ENCODE data around the gene NPS. TPM values are rescaled to one million over a fixed set of nuclear protein-coding genes. Genes with fewer than 3 reads are reported as not detected.

NPS gene
- total RNA-seq, 1 experiment from 2014 or later, result not detected

DNA sequence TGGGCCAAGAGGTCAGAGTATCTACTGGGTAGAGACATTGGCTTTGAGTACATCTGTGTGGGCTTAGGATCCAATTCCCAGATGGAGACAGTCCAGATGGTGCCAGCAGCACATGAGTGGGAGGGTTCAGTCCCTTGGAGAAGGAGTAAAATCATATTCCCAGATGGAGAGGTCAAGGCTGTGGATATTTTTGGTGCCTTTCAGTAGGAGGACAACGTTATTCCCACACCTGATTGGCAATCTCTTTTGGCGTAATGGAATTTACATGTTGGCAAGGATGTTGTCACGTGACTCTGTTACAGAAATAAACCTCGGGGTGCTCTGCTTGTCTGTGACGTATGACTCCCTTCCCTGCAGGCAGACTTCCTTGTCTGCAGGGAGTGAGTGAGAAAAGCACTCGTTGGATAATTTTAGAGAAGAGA, 27.6 kb downstream of the NPS start:
- Mint-ChIP-seq H3K27me3 (ENCODE audit: low read depth) (no peaks in the 10 kb centered on the region; the same call in 1 of the 2 replicates), H3K9me3 (peaks cover 15% of the 10 kb centered on the region), H3K4me1 (no peaks in the 10 kb centered on the region), H3K27ac (no peak overlapping the region), H3K4me3 (no peak overlapping the region), H3K36me3 (no peaks in the 10 kb centered on the region; the same call in 1 of the 2 replicates)
- ATAC-seq, result no peak
- no peak for DNase-seq (ENCODE audit: low spot score)
- TF ChIP-seq NR2C2 (CRISPR knock-in tag; IDR thresholded peaks at IDR 0.05), result no peak
- TF ChIP-seq ELF4 (CRISPR knock-in tag; IDR thresholded peaks at IDR 0.05; ENCODE audit: low read depth), result no peak
- no peak for TF ChIP-seq FOXK1 (CRISPR knock-in tag; IDR thresholded peaks at IDR 0.05)
- no peak for TF ChIP-seq E2F1 (CRISPR knock-in tag; IDR thresholded peaks at IDR 0.05)
- TF ChIP-seq, protein P1, sequence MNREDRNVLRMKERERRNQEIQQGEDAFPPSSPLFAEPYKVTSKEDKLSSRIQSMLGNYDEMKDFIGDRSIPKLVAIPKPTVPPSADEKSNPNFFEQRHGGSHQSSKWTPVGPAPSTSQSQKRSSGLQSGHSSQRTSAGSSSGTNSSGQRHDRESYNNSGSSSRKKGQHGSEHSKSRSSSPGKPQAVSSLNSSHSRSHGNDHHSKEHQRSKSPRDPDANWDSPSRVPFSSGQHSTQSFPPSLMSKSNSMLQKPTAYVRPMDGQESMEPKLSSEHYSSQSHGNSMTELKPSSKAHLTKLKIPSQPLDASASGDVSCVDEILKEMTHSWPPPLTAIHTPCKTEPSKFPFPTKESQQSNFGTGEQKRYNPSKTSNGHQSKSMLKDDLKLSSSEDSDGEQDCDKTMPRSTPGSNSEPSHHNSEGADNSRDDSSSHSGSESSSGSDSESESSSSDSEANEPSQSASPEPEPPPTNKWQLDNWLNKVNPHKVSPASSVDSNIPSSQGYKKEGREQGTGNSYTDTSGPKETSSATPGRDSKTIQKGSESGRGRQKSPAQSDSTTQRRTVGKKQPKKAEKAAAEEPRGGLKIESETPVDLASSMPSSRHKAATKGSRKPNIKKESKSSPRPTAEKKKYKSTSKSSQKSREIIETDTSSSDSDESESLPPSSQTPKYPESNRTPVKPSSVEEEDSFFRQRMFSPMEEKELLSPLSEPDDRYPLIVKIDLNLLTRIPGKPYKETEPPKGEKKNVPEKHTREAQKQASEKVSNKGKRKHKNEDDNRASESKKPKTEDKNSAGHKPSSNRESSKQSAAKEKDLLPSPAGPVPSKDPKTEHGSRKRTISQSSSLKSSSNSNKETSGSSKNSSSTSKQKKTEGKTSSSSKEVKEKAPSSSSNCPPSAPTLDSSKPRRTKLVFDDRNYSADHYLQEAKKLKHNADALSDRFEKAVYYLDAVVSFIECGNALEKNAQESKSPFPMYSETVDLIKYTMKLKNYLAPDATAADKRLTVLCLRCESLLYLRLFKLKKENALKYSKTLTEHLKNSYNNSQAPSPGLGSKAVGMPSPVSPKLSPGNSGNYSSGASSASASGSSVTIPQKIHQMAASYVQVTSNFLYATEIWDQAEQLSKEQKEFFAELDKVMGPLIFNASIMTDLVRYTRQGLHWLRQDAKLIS (CRISPR knock-in tag; IDR thresholded peaks at IDR 0.05; ENCODE audit: borderline replicate concordance), result no peak
- TF ChIP-seq RELA (CRISPR knock-in tag; IDR thresholded peaks at IDR 0.05; ENCODE audit: borderline replicate concordance), result no peak
- TF ChIP-seq, protein P2, sequence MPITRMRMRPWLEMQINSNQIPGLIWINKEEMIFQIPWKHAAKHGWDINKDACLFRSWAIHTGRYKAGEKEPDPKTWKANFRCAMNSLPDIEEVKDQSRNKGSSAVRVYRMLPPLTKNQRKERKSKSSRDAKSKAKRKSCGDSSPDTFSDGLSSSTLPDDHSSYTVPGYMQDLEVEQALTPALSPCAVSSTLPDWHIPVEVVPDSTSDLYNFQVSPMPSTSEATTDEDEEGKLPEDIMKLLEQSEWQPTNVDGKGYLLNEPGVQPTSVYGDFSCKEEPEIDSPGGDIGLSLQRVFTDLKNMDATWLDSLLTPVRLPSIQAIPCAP (CRISPR knock-in tag; IDR thresholded peaks at IDR 0.05), result no peak
- TF ChIP-seq, protein P3, sequence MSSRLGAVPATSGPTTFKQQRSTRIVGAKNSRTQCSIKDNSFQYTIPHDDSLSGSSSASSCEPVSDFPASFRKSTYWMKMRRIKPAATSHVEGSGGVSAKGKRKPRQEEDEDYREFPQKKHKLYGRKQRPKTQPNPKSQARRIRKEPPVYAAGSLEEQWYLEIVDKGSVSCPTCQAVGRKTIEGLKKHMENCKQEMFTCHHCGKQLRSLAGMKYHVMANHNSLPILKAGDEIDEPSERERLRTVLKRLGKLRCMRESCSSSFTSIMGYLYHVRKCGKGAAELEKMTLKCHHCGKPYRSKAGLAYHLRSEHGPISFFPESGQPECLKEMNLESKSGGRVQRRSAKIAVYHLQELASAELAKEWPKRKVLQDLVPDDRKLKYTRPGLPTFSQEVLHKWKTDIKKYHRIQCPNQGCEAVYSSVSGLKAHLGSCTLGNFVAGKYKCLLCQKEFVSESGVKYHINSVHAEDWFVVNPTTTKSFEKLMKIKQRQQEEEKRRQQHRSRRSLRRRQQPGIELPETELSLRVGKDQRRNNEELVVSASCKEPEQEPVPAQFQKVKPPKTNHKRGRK (CRISPR knock-in tag; IDR thresholded peaks at IDR 0.05; ENCODE audit: borderline replicate concordance), result no peak
- no peak for TF ChIP-seq SMAD3 (CRISPR knock-in tag; IDR thresholded peaks at IDR 0.05; ENCODE audit: borderline replicate concordance)
- TF ChIP-seq JUN (CRISPR knock-in tag; IDR thresholded peaks at IDR 0.05), result no peak
- TF ChIP-seq, protein P4, sequence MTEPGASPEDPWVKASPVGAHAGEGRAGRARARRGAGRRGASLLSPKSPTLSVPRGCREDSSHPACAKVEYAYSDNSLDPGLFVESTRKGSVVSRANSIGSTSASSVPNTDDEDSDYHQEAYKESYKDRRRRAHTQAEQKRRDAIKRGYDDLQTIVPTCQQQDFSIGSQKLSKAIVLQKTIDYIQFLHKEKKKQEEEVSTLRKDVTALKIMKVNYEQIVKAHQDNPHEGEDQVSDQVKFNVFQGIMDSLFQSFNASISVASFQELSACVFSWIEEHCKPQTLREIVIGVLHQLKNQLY (CRISPR knock-in tag; IDR thresholded peaks at IDR 0.05), result no peak
- no peak for TF ChIP-seq IRF2 (CRISPR knock-in tag; IDR thresholded peaks at IDR 0.05; ENCODE audit: borderline replicate concordance, low read depth)
- no peak for TF ChIP-seq ZNF423 (CRISPR knock-in tag; IDR thresholded peaks at IDR 0.05)
- no peak for TF ChIP-seq TP53 (CRISPR knock-in tag; IDR thresholded peaks at IDR 0.05)
- TF ChIP-seq, protein P5, sequence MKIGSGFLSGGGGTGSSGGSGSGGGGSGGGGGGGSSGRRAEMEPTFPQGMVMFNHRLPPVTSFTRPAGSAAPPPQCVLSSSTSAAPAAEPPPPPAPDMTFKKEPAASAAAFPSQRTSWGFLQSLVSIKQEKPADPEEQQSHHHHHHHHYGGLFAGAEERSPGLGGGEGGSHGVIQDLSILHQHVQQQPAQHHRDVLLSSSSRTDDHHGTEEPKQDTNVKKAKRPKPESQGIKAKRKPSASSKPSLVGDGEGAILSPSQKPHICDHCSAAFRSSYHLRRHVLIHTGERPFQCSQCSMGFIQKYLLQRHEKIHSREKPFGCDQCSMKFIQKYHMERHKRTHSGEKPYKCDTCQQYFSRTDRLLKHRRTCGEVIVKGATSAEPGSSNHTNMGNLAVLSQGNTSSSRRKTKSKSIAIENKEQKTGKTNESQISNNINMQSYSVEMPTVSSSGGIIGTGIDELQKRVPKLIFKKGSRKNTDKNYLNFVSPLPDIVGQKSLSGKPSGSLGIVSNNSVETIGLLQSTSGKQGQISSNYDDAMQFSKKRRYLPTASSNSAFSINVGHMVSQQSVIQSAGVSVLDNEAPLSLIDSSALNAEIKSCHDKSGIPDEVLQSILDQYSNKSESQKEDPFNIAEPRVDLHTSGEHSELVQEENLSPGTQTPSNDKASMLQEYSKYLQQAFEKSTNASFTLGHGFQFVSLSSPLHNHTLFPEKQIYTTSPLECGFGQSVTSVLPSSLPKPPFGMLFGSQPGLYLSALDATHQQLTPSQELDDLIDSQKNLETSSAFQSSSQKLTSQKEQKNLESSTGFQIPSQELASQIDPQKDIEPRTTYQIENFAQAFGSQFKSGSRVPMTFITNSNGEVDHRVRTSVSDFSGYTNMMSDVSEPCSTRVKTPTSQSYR (CRISPR knock-in tag; IDR thresholded peaks at IDR 0.05), result no peak
- TF ChIP-seq ZNF532 (CRISPR knock-in tag; IDR thresholded peaks at IDR 0.05; ENCODE audit: borderline replicate concordance), result no peak
- TF ChIP-seq, protein P6, sequence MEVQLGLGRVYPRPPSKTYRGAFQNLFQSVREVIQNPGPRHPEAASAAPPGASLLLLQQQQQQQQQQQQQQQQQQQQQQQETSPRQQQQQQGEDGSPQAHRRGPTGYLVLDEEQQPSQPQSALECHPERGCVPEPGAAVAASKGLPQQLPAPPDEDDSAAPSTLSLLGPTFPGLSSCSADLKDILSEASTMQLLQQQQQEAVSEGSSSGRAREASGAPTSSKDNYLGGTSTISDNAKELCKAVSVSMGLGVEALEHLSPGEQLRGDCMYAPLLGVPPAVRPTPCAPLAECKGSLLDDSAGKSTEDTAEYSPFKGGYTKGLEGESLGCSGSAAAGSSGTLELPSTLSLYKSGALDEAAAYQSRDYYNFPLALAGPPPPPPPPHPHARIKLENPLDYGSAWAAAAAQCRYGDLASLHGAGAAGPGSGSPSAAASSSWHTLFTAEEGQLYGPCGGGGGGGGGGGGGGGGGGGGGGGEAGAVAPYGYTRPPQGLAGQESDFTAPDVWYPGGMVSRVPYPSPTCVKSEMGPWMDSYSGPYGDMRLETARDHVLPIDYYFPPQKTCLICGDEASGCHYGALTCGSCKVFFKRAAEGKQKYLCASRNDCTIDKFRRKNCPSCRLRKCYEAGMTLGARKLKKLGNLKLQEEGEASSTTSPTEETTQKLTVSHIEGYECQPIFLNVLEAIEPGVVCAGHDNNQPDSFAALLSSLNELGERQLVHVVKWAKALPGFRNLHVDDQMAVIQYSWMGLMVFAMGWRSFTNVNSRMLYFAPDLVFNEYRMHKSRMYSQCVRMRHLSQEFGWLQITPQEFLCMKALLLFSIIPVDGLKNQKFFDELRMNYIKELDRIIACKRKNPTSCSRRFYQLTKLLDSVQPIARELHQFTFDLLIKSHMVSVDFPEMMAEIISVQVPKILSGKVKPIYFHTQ (CRISPR knock-in tag; IDR thresholded peaks at IDR 0.05), result no peak
- CTCF ChIA-PET, result no interaction called here
- POLR2A ChIA-PET, result no interaction called here

Data from WTC11 (cell line).